SU-DHL-6 (cell line): ENCODE results near the gene CPAMD8.

Source experiments
- EZH2phosphoT487 ChIP-seq: fragments of 200-600 bp; sonication (generic), shearing (Covaris generic); conservative IDR thresholded peaks from 2 replicates; pipeline ENCODE4 v1.6.1; 2018; ENCODE audit warnings: mild to moderate bottlenecking, antibody characterized with exemption, low read length, moderate library complexity, mixed read lengths
- TF ChIP-seq, protein P1 (sequence below): fragments of 200-600 bp; sonication (generic); IDR thresholded peaks from one replicate; pipeline ENCODE4 v1.5.1; 2017; ENCODE audit warnings: antibody characterized with exemption, mild to moderate bottlenecking, low read length, moderate library complexity; ENCODE audit not compliant: insufficient read depth, poor library complexity, severe bottlenecking

DNA sequence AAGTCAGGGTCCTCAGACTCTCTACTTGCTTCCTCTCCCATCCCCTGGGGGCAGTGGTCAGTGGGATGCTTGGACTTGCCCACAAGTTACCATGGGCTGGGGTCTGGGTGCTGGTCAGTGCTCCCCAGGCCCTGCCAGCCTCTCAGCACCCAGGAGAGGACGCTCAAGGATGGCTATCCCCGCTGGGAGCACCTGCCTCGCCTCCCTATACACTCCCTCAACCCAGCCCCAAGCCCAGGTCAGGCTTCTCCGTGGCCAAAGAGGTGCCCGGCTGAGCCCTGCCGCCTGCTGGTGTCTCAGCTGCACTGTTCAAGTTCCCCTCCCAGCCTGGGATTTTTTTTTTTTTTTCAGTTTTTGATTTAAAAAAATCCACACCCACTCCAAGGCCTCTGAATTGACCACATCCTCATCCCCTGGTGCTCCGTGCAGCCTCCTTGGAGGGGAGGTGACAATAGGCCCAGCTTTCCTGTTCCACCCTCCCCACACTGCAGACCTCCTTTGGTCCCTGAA is 127.0 kb downstream of the CPAMD8 start:
- TF ChIP-seq, protein P1, sequence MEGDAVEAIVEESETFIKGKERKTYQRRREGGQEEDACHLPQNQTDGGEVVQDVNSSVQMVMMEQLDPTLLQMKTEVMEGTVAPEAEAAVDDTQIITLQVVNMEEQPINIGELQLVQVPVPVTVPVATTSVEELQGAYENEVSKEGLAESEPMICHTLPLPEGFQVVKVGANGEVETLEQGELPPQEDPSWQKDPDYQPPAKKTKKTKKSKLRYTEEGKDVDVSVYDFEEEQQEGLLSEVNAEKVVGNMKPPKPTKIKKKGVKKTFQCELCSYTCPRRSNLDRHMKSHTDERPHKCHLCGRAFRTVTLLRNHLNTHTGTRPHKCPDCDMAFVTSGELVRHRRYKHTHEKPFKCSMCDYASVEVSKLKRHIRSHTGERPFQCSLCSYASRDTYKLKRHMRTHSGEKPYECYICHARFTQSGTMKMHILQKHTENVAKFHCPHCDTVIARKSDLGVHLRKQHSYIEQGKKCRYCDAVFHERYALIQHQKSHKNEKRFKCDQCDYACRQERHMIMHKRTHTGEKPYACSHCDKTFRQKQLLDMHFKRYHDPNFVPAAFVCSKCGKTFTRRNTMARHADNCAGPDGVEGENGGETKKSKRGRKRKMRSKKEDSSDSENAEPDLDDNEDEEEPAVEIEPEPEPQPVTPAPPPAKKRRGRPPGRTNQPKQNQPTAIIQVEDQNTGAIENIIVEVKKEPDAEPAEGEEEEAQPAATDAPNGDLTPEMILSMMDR, result peak; percentile 44
- TF ChIP-seq EZH2phosphoT487, result no peak
